HG02798 (cell line): ENCODE data around the gene RPL7A.
"Not testable (repeated sequence)": the region's sequence is repeated elsewhere in the genome, so short reads cannot be mapped to it uniquely, and the experiment has no call there.

Source experiments
- ATAC-seq: cut with Tn5 transposase; IDR thresholded peaks from one replicate; pipeline ENCODE4 v1.9.1; 2021; ENCODE audit warnings: mild to moderate bottlenecking; ENCODE audit not compliant: unreplicated experiment, poor library complexity

RPL7A gene

GRCh38 chr9:133327021-133327420 lies 21.0 kb upstream of the RPL7A start:
- ATAC-seq, result not testable (repeated sequence)

GRCh38 chr9:133327834-133328484 lies 20.1 kb upstream of the RPL7A start:
- no peak for ATAC-seq

- ATAC-seq, result not testable (repeated sequence)
Observed at GRCh38 chr9:133329306-133330156, 18.5 kb upstream of the RPL7A start.

- ATAC-seq, result no peak
Observed at GRCh38 chr9:133331221-133331620, 16.8 kb upstream of the RPL7A start.

GRCh38 chr9:133331641-133332380 lies 16.2 kb upstream of the RPL7A start:
- ATAC-seq, result no peak

GRCh38 chr9:133332381-133332730 lies 15.7 kb upstream of the RPL7A start:
- ATAC-seq, result no peak

GRCh38 chr9:133333011-133333410 lies 15.0 kb upstream of the RPL7A start:
- ATAC-seq, result no peak

- ATAC-seq, result no peak
Observed at GRCh38 chr9:133333566-133333965, 14.5 kb upstream of the RPL7A start.

GRCh38 chr9:133334161-133334560 lies 13.9 kb upstream of the RPL7A start:
- ATAC-seq, result no peak

GRCh38 chr9:133334888-133335287 lies 13.1 kb upstream of the RPL7A start:
- not testable (repeated sequence) for ATAC-seq

- peak; percentile 88 for ATAC-seq
Observed at GRCh38 chr9:133335924-133336811, 11.8 kb upstream of the RPL7A start, which contains the start of gene SURF6. Gene SURF6, minus strand, starts transcription at chr9:133336188. Its CDS starts 56 bp downstream, at chr9:133336132.

- ATAC-seq, result no peak
Observed at GRCh38 chr9:133339641-133340040, 8.4 kb upstream of the RPL7A start.

- ATAC-seq, result no peak
Observed at GRCh38 chr9:133340256-133340655, 7.8 kb upstream of the RPL7A start.

GRCh38 chr9:133340916-133341315 lies 7.1 kb upstream of the RPL7A start:
- ATAC-seq, result no peak

- no peak for ATAC-seq
Observed at GRCh38 chr9:133341369-133342068, 6.5 kb upstream of the RPL7A start.

- ATAC-seq, result no peak
Observed at GRCh38 chr9:133342069-133342406, 6.0 kb upstream of the RPL7A start.

GRCh38 chr9:133342570-133342969 lies 5.4 kb upstream of the RPL7A start:
- no peak for ATAC-seq

GRCh38 chr9:133344071-133344470 lies 3.9 kb upstream of the RPL7A start:
- no peak for ATAC-seq

- no peak for ATAC-seq
Observed at GRCh38 chr9:133344979-133345378, 3.0 kb upstream of the RPL7A start.

- no peak for ATAC-seq
Observed at GRCh38 chr9:133345596-133345995, 2.4 kb upstream of the RPL7A start.
